Measurements from ENCODE around the gene COMT.
A peak's percentile ranks its signal among the peaks of the same experiment; 100 is the strongest.

The COMT gene

GRCh38 chr22:19989725-19990067, 48.1 kb downstream of the COMT start:
- Histone ChIP-seq H3K36me3 (ENCODE audit: control insufficient read depth in 2 of 2, insufficient read depth in 1 of 2, low read length in 2 of 2) (no peaks in the 10 kb centered on the region), H3K4me3 (ENCODE audit: low read depth, low read length) (no peak overlapping the region), H3K27ac (ENCODE audit: extremely low read depth, low read depth, low read length) (no peak overlapping the region), H3K9me3 (ENCODE audit: control insufficient read depth, insufficient read depth, low read depth, low read length) (no peaks in the 10 kb centered on the region), H3K4me1 (ENCODE audit: control insufficient read depth, insufficient read depth, low read length) (peaks cover 2% of the 10 kb centered on the region; the same call in 1 of the 2 replicates)
- TF ChIP-seq ZNF645 (tag by site-specific recombination; IDR thresholded peaks at IDR 0.05) (no peak), ZNF362 (tag by site-specific recombination; IDR thresholded peaks at IDR 0.05) (no peak), GLI2 (tag by site-specific recombination; IDR thresholded peaks at IDR 0.05; ENCODE audit: borderline replicate concordance, low read depth) (no peak), ZNF324 (tag by site-specific recombination; IDR thresholded peaks at IDR 0.05) (no peak), ZNF571 (tag by site-specific recombination; IDR thresholded peaks at IDR 0.05) (no peak), GLIS1 (tag by site-specific recombination; IDR thresholded peaks at IDR 0.05) (0 out of 2 replicates have a peak, but pooled peaks have one; percentile 30), KLF17 (tag by site-specific recombination; IDR thresholded peaks at IDR 0.05) (no peak), ZNF266 (tag by site-specific recombination; IDR thresholded peaks at IDR 0.05; ENCODE audit: low read depth) (no peak), ZNF416 (tag by site-specific recombination; IDR thresholded peaks at IDR 0.05) (no peak), ZEB2 (tag by site-specific recombination; IDR thresholded peaks at IDR 0.05) (no peak), ZNF677 (tag by site-specific recombination; IDR thresholded peaks at IDR 0.05) (no peak), ZNF19 (tag by site-specific recombination; IDR thresholded peaks at IDR 0.05; ENCODE audit: low read depth) (no peak), ZIC2 (tag by site-specific recombination; IDR thresholded peaks at IDR 0.05) (peak; percentile 84), ZNF398 (tag by site-specific recombination; IDR thresholded peaks at IDR 0.05) (no peak)
- ChIA-PET POLR2A (no interaction called here), CTCF (no interaction called here)

- ChIA-PET POLR2A (no interaction called here), CTCF (interaction anchor here (0.5 kb wide), 1 partner anchor 12 kb away, joined by 3 read pairs; no protein-coding TSS in a partner anchor)
- Histone ChIP-seq H3K36me3 (ENCODE audit: control insufficient read depth in 2 of 2, insufficient read depth in 1 of 2, low read length in 2 of 2) (no peaks in the 10 kb centered on the region), H3K4me1 (ENCODE audit: control insufficient read depth, insufficient read depth, low read length) (no peaks in the 10 kb centered on the region; the same call in 1 of the 2 replicates), H3K27ac (ENCODE audit: extremely low read depth, low read depth, low read length) (no peak overlapping the region), H3K9me3 (ENCODE audit: control insufficient read depth, insufficient read depth, low read depth, low read length) (no peaks in the 10 kb centered on the region), H3K4me3 (ENCODE audit: low read depth, low read length) (no peak overlapping the region)
- TF ChIP-seq ZNF658 (tag by site-specific recombination; IDR thresholded peaks at IDR 0.05) = no peak
- no peak for TF ChIP-seq PRDM2 (tag by site-specific recombination; IDR thresholded peaks at IDR 0.05; ENCODE audit: borderline replicate concordance)
- no peak for TF ChIP-seq ZNF548 (tag by site-specific recombination; IDR thresholded peaks at IDR 0.05)
- no peak for TF ChIP-seq TCF7L2 (IDR thresholded peaks at IDR 0.05; ENCODE audit: borderline replicate concordance, low read depth, low read length)
- no peak for TF ChIP-seq ZNF404 (tag by site-specific recombination; IDR thresholded peaks at IDR 0.05)
- TF ChIP-seq BCL11B (tag by site-specific recombination; IDR thresholded peaks at IDR 0.05; ENCODE audit: low read depth) = no peak
- no peak for TF ChIP-seq EGR2 (tag by site-specific recombination; IDR thresholded peaks at IDR 0.05; ENCODE audit: low read depth)
- no peak for TF ChIP-seq SALL2 (tag by site-specific recombination; IDR thresholded peaks at IDR 0.05; ENCODE audit: borderline replicate concordance)
- TF ChIP-seq ZNF692 (tag by site-specific recombination; IDR thresholded peaks at IDR 0.05) = no peak
- no peak for TF ChIP-seq ZNF155 (tag by site-specific recombination; IDR thresholded peaks at IDR 0.05)
Observed at GRCh38 chr22:19990188-19990587, 48.6 kb downstream of the COMT start.
